GM19328 (cell line): ENCODE data around the gene LIMS2.

Experiments used
- ATAC-seq: cut with Tn5 transposase; IDR thresholded peaks from one replicate; pipeline ENCODE4 v1.9.1; 2021; ENCODE audit warnings: mild to moderate bottlenecking, moderate library complexity; ENCODE audit not compliant: unreplicated experiment

The LIMS2 gene

GRCh38 chr2:127623388-127624319 lies 51.7 kb downstream of the LIMS2 start:
- ATAC-seq, result no peak

GRCh38 chr2:127622561-127623387 lies 52.6 kb downstream of the LIMS2 start:
- no peak for ATAC-seq

GRCh38 chr2:127621981-127622431 lies 53.3 kb downstream of the LIMS2 start:
- no peak for ATAC-seq

- ATAC-seq, result no peak
Measured at GRCh38 chr2:127620866-127621265, 54.5 kb downstream of the LIMS2 start.

- ATAC-seq, result no peak
Measured at GRCh38 chr2:127619877-127620705, 55.2 kb downstream of the LIMS2 start.

- ATAC-seq, result no peak
Measured at GRCh38 chr2:127619203-127619590, 56.1 kb downstream of the LIMS2 start.

- ATAC-seq, result no peak
Measured at GRCh38 chr2:127618551-127619202, 56.7 kb downstream of the LIMS2 start.

- no peak for ATAC-seq
Measured at GRCh38 chr2:127615511-127616166, 59.7 kb downstream of the LIMS2 start.

- ATAC-seq, result no peak
Measured at GRCh38 chr2:127614731-127615130, 60.6 kb downstream of the LIMS2 start.

GRCh38 chr2:127614246-127614645 lies 61.1 kb downstream of the LIMS2 start:
- ATAC-seq, result no peak

- no peak for ATAC-seq
Measured at GRCh38 chr2:127612111-127612822, 63.1 kb downstream of the LIMS2 start.

- no peak for ATAC-seq
Measured at GRCh38 chr2:127611076-127611925, 64.0 kb downstream of the LIMS2 start.

- no peak for ATAC-seq
Measured at GRCh38 chr2:127610561-127610960, 64.8 kb downstream of the LIMS2 start.

GRCh38 chr2:127609818-127610217 lies 65.5 kb downstream of the LIMS2 start:
- ATAC-seq, result no peak

GRCh38 chr2:127609031-127609751 lies 66.1 kb downstream of the LIMS2 start:
- no peak for ATAC-seq

GRCh38 chr2:127608061-127609030 lies 67.0 kb downstream of the LIMS2 start:
- ATAC-seq, result no peak
